Fibroblast of gingiva (primary cell): ENCODE measurements around the gene CCT6A.
"Not testable (repeated sequence)": the region's sequence is repeated elsewhere in the genome, so short reads cannot be mapped to it uniquely, and the experiment has no call there.

Experiments used
- DNase-seq: peaks from one replicate; pipeline ENCODE4 v3.0.0-alpha.2; 2011; ENCODE audit warnings: low read depth

Gene CCT6A

GRCh38 chr7:56053379-56053778, 1.8 kb downstream of the CCT6A start:
- DNase-seq, result no peak

GRCh38 chr7:56053993-56054392, 2.4 kb downstream of the CCT6A start:
- DNase-seq, result no peak

GRCh38 chr7:56062382-56062781, 10.8 kb downstream of the CCT6A start:
- DNase-seq, result no peak

- no peak for DNase-seq
Measured at GRCh38 chr7:56063500-56063881, 11.9 kb downstream of the CCT6A start.

- DNase-seq, result peak; percentile 88
Measured at GRCh38 chr7:56063882-56064625, 12.5 kb downstream of the CCT6A start, which contains the start of gene SUMF2. Gene SUMF2, plus strand, starts transcription at chr7:56064286. Its CDS starts 26 bp downstream, at chr7:56064312.

GRCh38 chr7:56066376-56066775, 14.8 kb downstream of the CCT6A start:
- DNase-seq, result not testable (repeated sequence)

GRCh38 chr7:56074371-56074791, 22.8 kb downstream of the CCT6A start:
- peak; percentile 71 for DNase-seq

- DNase-seq, result no peak
Measured at GRCh38 chr7:56077681-56078080, 26.1 kb downstream of the CCT6A start.

GRCh38 chr7:56078196-56078595, 26.6 kb downstream of the CCT6A start:
- DNase-seq, result no peak

GRCh38 chr7:56079450-56080185, 28.1 kb downstream of the CCT6A start:
- peak; percentile 90 for DNase-seq

GRCh38 chr7:56080726-56081435, 29.3 kb downstream of the CCT6A start:
- DNase-seq, result not testable (repeated sequence)

GRCh38 chr7:56081626-56082340, 30.2 kb downstream of the CCT6A start:
- DNase-seq, result no peak

- DNase-seq, result no peak
Measured at GRCh38 chr7:56083150-56083785, 31.7 kb downstream of the CCT6A start.

- DNase-seq, result no peak
Measured at GRCh38 chr7:56086761-56087160, 35.2 kb downstream of the CCT6A start.

- DNase-seq, result no peak
Measured at GRCh38 chr7:56087445-56087844, 35.9 kb downstream of the CCT6A start.

- peak; percentile 98 for DNase-seq
Measured at GRCh38 chr7:56091591-56091990, 40.0 kb downstream of the CCT6A start.

GRCh38 chr7:56092388-56092787, 40.8 kb downstream of the CCT6A start:
- DNase-seq, result not testable (repeated sequence)

GRCh38 chr7:56092789-56093531, 41.4 kb downstream of the CCT6A start, which contains the start of gene PHKG1:
Gene PHKG1, minus strand, starts transcription at chr7:56092952. Its CDS starts 4,011 bp downstream, at chr7:56088941.
- DNase-seq, result peak; percentile 93

- DNase-seq, result peak; percentile 94
Measured at GRCh38 chr7:56097700-56098099, 46.1 kb downstream of the CCT6A start.

GRCh38 chr7:56098187-56099008, 46.8 kb downstream of the CCT6A start:
- not testable (repeated sequence) for DNase-seq
